ENCODE measurements around the gene FAM236C.
"Not testable (repeated sequence)": the region's sequence is repeated elsewhere in the genome, so short reads cannot be mapped to it uniquely, and the experiment has no call there.

GRCh38 chrX:72942272-72942671 lies 29.9 kb downstream of the FAM236C start:
- TF ChIP-seq, protein P1, sequence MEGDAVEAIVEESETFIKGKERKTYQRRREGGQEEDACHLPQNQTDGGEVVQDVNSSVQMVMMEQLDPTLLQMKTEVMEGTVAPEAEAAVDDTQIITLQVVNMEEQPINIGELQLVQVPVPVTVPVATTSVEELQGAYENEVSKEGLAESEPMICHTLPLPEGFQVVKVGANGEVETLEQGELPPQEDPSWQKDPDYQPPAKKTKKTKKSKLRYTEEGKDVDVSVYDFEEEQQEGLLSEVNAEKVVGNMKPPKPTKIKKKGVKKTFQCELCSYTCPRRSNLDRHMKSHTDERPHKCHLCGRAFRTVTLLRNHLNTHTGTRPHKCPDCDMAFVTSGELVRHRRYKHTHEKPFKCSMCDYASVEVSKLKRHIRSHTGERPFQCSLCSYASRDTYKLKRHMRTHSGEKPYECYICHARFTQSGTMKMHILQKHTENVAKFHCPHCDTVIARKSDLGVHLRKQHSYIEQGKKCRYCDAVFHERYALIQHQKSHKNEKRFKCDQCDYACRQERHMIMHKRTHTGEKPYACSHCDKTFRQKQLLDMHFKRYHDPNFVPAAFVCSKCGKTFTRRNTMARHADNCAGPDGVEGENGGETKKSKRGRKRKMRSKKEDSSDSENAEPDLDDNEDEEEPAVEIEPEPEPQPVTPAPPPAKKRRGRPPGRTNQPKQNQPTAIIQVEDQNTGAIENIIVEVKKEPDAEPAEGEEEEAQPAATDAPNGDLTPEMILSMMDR (optimal IDR thresholded peaks at IDR 0.05 in 1 of 3, IDR thresholded peaks at IDR 0.05 in 1 of 3, conservative IDR thresholded peaks at IDR 0.05 in 1 of 3; ENCODE audit: extremely low read depth in 1 of 3, insufficient read depth in 2 of 3, low read length in 3 of 3): not testable (repeated sequence)
- TF ChIP-seq EZH2 (IDR thresholded peaks at IDR 0.05; ENCODE audit: low read length): not testable (repeated sequence)

Data from keratinocyte (primary cell).